Measurements from ENCODE around the gene ZNF281.
"Not testable (repeated sequence)": the region's sequence is repeated elsewhere in the genome, so short reads cannot be mapped to it uniquely, and the experiment has no call there.

Gene ZNF281

GRCh38 chr1:200363264-200363933 lies 46.4 kb downstream of the ZNF281 start:
- no peak for ATAC-seq

DNA sequence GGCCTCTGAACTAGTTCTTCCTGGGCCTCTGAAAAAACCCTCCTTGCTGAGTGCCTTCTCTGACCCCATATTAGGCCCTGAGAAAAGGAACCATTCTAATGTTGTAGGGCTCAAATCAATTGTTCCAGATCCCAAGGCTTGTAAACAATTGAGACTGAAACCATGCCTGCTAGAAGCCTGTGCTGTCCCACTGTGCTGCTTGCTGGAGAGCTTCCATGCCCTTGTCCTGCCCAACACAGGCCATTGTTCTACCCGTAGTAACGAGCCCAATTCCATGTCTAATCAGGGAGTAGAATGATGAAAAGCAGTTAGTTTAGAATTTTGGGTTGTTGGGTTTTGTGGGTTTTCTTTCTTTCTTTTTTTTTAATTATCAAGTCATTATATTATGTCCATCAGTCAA lies 47.4 kb downstream of the ZNF281 start:
- ATAC-seq: no peak

DNA sequence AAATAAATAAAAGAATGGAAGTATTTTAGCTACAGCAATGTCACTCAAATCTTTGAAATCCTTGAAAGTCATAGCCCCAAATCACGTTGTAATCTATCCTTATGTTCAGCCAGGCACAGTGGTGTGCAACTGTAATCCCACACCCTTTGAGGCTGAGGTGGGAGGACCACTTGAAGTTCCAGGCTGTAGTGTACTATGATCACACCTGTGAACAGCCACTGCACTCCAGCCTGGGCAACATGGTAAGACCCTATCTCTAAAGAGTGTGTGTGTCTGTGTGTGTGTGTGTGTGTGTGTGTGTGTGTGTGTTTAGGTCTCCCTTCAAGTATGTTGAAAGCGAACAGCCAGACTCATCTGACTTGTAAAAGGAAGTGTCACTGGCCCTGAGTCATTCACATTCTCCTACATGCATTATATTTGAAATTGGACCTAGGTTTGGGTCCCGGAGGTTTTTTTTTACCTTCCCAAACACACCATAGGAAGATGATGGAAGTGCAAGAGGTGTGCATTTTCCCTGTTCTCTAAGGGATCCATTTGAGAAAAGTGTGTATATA lies 50.1 kb downstream of the ZNF281 start:
- no peak for ATAC-seq

DNA sequence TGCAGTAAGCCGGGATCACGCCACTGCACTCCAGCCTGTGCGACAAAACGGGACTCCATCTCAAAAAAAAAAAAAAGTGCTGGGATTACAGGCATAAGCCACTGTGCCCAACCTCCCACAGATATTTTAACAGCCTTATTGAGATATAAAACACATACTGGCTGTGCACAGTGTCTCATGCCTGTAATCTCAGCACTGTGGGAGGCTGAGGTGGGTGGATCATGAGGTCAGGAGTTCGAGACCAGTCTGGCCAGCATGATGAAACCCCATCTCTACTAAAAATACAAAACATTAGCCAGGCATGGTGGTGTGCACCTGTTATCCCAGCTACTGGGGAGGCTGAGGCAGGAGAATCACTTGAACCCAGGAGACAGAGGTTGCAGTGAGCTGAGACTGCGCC lies 51.9 kb downstream of the ZNF281 start:
- not testable (repeated sequence) for ATAC-seq

DNA sequence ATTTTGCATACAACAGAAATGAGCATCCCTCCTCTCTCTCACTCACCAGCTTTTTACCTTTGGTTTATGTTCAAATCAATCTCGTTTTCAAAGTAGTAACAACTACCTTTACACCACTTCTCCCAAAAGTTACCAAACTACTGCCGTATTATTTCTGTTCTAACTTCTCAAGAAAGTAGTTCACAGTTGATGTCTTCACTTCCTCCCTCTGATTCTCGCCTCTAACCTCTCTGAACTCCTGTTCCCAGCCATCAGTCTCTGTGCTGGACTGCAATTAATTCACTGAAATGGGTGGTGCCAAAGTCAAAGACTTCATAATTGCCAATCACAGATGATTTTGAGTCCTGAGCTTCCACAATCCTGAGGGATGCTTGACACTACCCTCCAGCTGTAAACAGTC lies 54.0 kb downstream of the ZNF281 start:
- ATAC-seq: no peak

Measured in activated CD4-positive, CD25-positive, alpha-beta regulatory T cell treated with anti-CD3 and anti-CD28 coated beads, Interleukin-2, amount 50 U/mL, for 24 hours (primary cell).